Spleen (tissue), 11 donors: Measurements from ENCODE around the gene COQ10B. TPM values are rescaled to one million over a fixed set of nuclear protein-coding genes. Genes with fewer than 3 reads are reported as not detected.
A peak's percentile ranks its signal among the peaks of the same experiment; 100 is the strongest.

Source experiments
- DNase-seq: peaks from one replicate; pipeline ENCODE4 v3.0.0-alpha.2; 2020
- H3K27ac ChIP-seq, 8 donors: fragments of 200-600 bp; sonication (generic) in 7 of 8; 1 replicate in 4 of 8; 2 replicates in 4 of 8; pipeline versions ENCODE4 v1.5.0 to v1.8.0; 2016 to 2021; ENCODE audit warnings: inconsistent platforms in 4 of 8, mild to moderate bottlenecking in 4 of 8, moderate library complexity in 1 of 8
- H3K27me3 ChIP-seq, 7 donors: fragments of 200-600 bp; sonication (generic) in 6 of 7; replicated peaks in 1 of 7; 1 replicate in 4 of 7; 2 replicates in 3 of 7; pipeline versions ENCODE4 v1.5.0 to v1.8.0; 2016 to 2021; ENCODE audit warnings: inconsistent platforms in 3 of 7, mild to moderate bottlenecking in 1 of 7
- H3K36me3 ChIP-seq, 6 donors: fragments of 200-600 bp; sonication (generic) in 5 of 6; 1 replicate in 4 of 6; 2 replicates in 2 of 6; pipeline versions ENCODE4 v1.5.0 to v1.8.0; 2016 to 2021; ENCODE audit warnings: inconsistent platforms in 2 of 6
- H3K4me1 ChIP-seq, 6 donors: fragments of 200-600 bp; sonication (generic) in 5 of 6; 1 replicate in 3 of 6; 2 replicates in 3 of 6; pipeline versions ENCODE4 v1.5.0 to v1.8.0; 2016 to 2021; ENCODE audit warnings: inconsistent platforms in 3 of 6
- H3K4me3 ChIP-seq, 8 donors: fragments of 200-600 bp; sonication (generic) in 7 of 8; 1 replicate in 4 of 8; 2 replicates in 4 of 8; pipeline versions ENCODE4 v1.5.0 to v1.8.0; 2016 to 2021; ENCODE audit warnings: inconsistent platforms in 4 of 8, mild to moderate bottlenecking in 4 of 8, moderate library complexity in 2 of 8
- H3K9me3 ChIP-seq, 8 donors: fragments of 200-600 bp; sonication (generic) in 7 of 8; 1 replicate in 4 of 8; 2 replicates in 4 of 8; pipeline versions ENCODE4 v1.5.0 to v1.8.0; 2016 to 2021; ENCODE audit warnings: inconsistent platforms in 4 of 8
- CTCF ChIP-seq, 11 experiments: fragments of 200-600 bp in 7 of 11; fragments of 450-650 bp in 4 of 11; sonication (generic) in 4 of 11; IDR thresholded peaks in 8 of 11; conservative IDR thresholded peaks in 3 of 11; 1 replicate in 7 of 11; 2 replicates in 4 of 11; pipeline versions ENCODE4 v1.4.0 to v1.8.0; 2016 to 2021; ENCODE audit warnings: antibody characterized with exemption in 11 of 11, inconsistent platforms in 4 of 11, mild to moderate bottlenecking in 1 of 11
- POLR2A ChIP-seq, 3 donors: fragments of 450-650 bp; IDR thresholded peaks; one replicate each; pipeline ENCODE4 v1.5.1; 2017; ENCODE audit warnings: antibody characterized with exemption in 3 of 3, mild to moderate bottlenecking in 1 of 3
- POLR2AphosphoS5 ChIP-seq, 3 donors: sonication (generic); formaldehyde crosslinking; IDR thresholded peaks; one replicate each; pipeline ENCODE4 v1.5.1; 2017; ENCODE audit warnings: antibody characterized with exemption in 3 of 3
- WGBS, 5 donors: extraction: QIAGEN DNeasy Blood & Tissue Kit in 3 of 5; methylation state at CpG; one replicate each; pipeline versions ENCODE4 v1.1.5 to v1.1.7; 2013 to 2018; 5-methylcytosine and 5-hydroxymethylcytosine counted together
- intact Hi-C: fragments of 100-400 bp; cut with DNase I; formaldehyde crosslinking; loops from one replicate; pipeline ENCODE4 v1.15.0; 2023; ENCODE audit warnings: low total_unique reads
- polyA plus RNA-seq, 3 donors: library from polyadenylated mRNA; stranded (reverse); fragments of 200-250 nt; gene quantifications; one replicate each; pipeline ENCODE4 v1.2.1, GENCODE V29; 2013
- total RNA-seq, 7 donors: library from RNA; depleted of rRNA in 3 of 7; stranded (reverse); fragments of >200 nt in 3 of 7; fragmentation: NEBNext Ultra II Directional in 4 of 7; extraction: Animal tissue kit (Norgen Biotek cat#: 25700) in 4 of 7; gene quantifications; one replicate each; pipeline versions ENCODE4 v1.1.0 to v1.2.1, GENCODE V29; 2016 to 2021
- donor health status: healthy with polysubstance abuse.
- donor health status: DM: no; HTN: no; CAD: no; lungs with moderate emphysema.
- donor health status: DM: no; HTN: no; CAD: no.
- donor health status: Bipolar disorder and iron deficiency.
- donor health status: healthy.
- donor health status: DM: no; HTN: no; CAD: no.
- donor health status: DM: yes; HTN: yes; CAD: no.

Gene COQ10B
- total and polyA plus RNA-seq, 10 donors: 9.3 to 34.7 (median 26.4) TPM

GRCh38 chr2:197433780-197434438 lies 19.4 kb upstream of the COQ10B start:
- 1% methylated on average over 11 of the region's 11 CpGs for WGBS, 5 donors
- Histone ChIP-seq H3K4me3 (peak overlapping the region; percentile 61 to 96 (median 82)), H3K36me3 (peaks cover 0 to 10% (median 3%) of the 10 kb centered on the region in 6 donors), H3K9me3 (no peaks in the 10 kb centered on the region), H3K27ac (peak overlapping the region; percentile 94 to 99 (median 97)), H3K27me3 (no peaks in the 10 kb centered on the region), H3K4me1 (peaks cover 38 to 70% (median 60%) of the 10 kb centered on the region in 6 donors)
- TF ChIP-seq POLR2A (IDR thresholded peaks at IDR 0.05) (no peak), POLR2AphosphoS5 (IDR thresholded peaks at IDR 0.05) (no peak), CTCF (IDR thresholded peaks at IDR 0.05 in 8 of 11, conservative IDR thresholded peaks at IDR 0.05 in 3 of 11) (no peak)
- intact Hi-C loops: no loop called here
- no peak for DNase-seq

DNA sequence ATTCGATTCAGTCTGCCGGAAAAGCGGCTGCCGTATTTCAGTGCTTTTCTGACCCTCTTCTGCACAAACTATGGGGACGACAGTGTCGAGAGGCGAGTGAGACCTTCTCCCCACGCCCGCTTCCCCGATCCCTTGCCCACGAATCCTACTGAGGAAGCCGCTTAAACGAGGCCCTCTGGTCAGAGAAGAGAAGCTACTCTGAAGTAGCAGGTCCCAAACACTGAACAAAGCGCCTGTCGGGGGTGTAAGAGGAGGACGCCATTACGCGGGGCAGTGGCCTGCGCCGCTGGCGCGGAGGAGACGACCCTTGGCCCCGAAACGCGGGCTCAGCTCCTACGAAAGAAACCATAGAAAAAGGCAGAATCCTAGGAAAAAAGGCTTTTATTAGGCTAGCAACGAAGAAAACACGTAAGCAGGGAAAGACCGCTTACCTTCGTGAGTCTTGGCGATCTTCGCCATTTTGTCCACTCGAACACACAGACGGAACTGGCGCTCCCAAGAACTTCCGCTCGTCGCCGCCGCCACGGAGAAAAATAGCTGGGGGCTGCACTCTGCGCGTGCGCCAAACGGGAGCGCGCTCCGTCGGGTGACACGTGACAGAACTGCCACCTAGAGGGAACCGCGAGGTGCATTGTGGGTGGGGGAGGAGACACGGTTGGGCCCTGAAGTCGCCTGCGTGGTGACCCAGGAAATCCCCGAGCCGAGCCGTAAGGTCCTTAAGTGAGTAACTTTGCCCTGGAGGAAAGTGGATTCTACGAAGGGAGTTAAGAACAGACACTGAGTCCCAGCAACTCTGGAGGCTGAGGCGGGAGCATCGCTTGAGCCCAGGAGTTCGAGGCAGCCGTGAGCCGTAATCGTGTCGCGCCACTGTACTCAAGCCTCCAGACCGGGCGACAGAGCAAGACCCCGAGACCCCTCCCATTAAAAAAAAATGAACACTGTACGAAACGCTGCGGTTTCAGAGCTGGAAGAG lies 18.5 kb upstream of the COQ10B start, which contains the start of gene SF3B1:
Gene SF3B1, minus strand, starts transcription at position 488 of the 973 bp plus-strand sequence. Its CDS starts 29 bp downstream, at position 459.
- no peaks in the 10 kb centered on the region for H3K27me3 ChIP-seq
- WGBS, 5 donors: 0 to 1% (median 0%) methylated on average over 74 of the region's 74 CpGs
- peak; percentile 100 for DNase-seq
- H3K27ac ChIP-seq: peak within 1 kb of the TSS; percentile 94 to 99 (median 97)
- H3K36me3 ChIP-seq: peaks cover 0 to under 1% (median 0%) of the 10 kb centered on the region in 6 donors
- peak within 1 kb of the TSS; percentile 61 to 96 (median 82) for H3K4me3 ChIP-seq
- intact Hi-C loops: no loop called here
- peak; percentile 8 to 87 (median 12) for TF ChIP-seq POLR2A (IDR thresholded peaks at IDR 0.05)
- peak in 2 of 11 experiments; percentile 46 to 47 for TF ChIP-seq CTCF (IDR thresholded peaks at IDR 0.05 in 8 of 11, conservative IDR thresholded peaks at IDR 0.05 in 3 of 11)
- TF ChIP-seq POLR2AphosphoS5 (IDR thresholded peaks at IDR 0.05): peak; percentile 97 to 99 (median 98)
- peaks cover 32 to 61% (median 51%) of the 10 kb centered on the region in 6 donors for H3K4me1 ChIP-seq
- H3K9me3 ChIP-seq: no peaks in the 10 kb centered on the region

- Histone ChIP-seq H3K27ac (peak overlapping the region; percentile 94 to 99 (median 97)), H3K36me3 (no peaks in the 10 kb centered on the region), H3K27me3 (no peaks in the 10 kb centered on the region), H3K4me1 (peaks cover 25 to 51% (median 41%) of the 10 kb centered on the region in 6 donors), H3K4me3 (peak overlapping the region; percentile 61 to 96 (median 82)), H3K9me3 (no peaks in the 10 kb centered on the region)
- intact Hi-C loops: no loop called here
- 27 to 34% (median 30%) methylated on average over 16 of the region's 16 CpGs for WGBS, 5 donors
- DNase-seq: no peak
- TF ChIP-seq CTCF (IDR thresholded peaks at IDR 0.05 in 8 of 11, conservative IDR thresholded peaks at IDR 0.05 in 3 of 11) (no peak), POLR2AphosphoS5 (IDR thresholded peaks at IDR 0.05) (no peak), POLR2A (IDR thresholded peaks at IDR 0.05) (no peak)
Observed at GRCh38 chr2:197435598-197436420, 17.5 kb upstream of the COQ10B start.
